ENCODE data around the gene RNF223.
"Not testable (repeated sequence)": the region's sequence is repeated elsewhere in the genome, so short reads cannot be mapped to it uniquely, and the experiment has no call there.

The RNF223 gene

GRCh38 chr1:1058088-1058905 lies 15.8 kb downstream of the RNF223 start:
- DNase-seq, result no peak

DNA sequence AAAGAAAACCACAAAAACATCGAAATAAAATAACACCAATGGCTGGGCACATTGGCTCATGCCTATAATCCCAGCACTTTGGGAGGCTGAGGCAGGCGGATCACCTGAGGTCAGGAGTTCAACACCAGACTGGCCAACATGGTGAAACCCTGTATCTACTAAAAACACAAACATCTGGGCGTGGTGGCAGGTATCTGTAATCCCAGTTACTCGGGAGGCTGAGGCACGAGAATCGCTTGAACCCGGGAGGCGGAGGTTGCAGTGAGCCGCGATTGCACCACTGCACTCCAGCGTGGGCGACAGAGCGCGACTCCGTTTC lies 16.4 kb downstream of the RNF223 start:
- not testable (repeated sequence) for DNase-seq

DNA sequence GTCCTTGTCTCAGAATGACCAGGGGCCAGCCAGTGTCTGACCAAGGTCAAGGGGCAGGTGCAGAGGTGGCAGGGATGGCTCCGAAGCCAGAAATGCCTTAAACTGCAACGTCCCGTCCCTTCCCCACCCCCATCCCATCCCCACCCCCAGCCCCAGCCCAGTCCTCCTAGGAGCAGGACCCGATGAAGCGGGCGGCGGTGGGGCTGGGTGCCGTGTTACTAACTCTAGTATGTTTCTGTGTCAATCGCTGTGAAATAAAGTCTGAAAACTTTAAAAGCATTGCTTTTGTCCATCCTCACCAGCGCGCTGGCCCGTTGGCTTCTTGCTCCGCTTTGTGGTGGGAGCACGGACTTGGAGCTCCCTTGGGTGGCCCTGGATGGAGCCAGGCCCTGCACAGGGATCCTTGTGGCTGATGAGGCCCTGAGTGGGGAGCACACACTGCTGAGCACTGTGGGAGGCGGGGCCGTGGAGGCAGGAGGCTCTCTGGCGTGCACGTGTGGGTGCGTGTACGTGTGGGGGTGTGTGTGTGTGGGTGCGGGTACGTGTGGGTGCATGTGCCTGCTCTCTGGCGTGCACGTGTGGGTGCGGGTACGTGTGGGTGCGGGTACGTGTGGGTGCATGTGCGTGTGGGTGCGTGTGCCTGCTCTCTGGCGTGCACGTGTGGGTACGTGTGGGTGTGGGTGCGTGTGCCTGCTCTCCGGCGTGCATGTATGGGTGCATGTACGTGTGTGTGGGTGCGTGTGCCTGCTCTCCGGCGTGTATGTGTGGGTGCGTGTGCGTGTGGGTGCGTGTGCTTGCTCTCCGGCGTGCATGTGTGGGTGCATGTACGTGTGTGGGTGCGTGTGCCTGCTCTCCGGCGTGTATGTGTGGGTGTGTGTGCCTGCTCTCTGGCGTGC lies 18.0 kb downstream of the RNF223 start:
- DNase-seq, result no peak

GRCh38 chr1:1054971-1055370 lies 19.1 kb downstream of the RNF223 start:
- DNase-seq, result no peak

DNA sequence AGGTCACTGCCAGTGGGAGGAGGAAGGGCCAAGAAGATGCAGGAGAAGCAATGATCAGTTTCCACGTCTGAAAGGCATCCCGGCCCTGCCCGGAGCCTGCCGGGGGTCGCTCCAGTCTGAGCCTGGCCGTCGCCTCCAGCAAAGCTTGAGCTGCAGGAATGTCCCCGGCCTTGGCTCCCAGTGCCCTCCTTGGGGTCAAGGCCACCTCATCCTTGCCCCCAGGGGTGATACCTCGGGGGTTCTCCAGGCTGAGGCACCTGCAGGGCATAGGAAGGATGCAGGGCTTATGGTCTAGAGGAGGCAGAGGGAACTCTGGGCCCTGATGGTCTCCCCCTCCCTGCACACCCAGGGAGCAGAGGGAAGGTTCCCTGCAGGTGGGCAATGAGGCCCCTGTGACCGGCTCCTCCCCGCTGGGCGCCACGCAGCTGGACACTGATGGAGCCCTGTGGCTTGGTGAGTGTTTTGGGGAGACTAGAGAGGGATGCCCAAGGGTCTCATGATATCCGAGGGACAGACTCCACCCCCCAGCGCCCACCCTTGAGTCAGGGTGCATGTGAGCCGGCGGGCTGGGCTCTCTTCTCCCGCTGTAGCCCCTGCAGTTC lies 19.9 kb downstream of the RNF223 start:
- DNase-seq, result no peak

GRCh38 chr1:1053682-1054081 lies 20.4 kb downstream of the RNF223 start:
- DNase-seq, result no peak

GRCh38 chr1:1053022-1053421 lies 21.1 kb downstream of the RNF223 start:
- no peak for DNase-seq

DNA sequence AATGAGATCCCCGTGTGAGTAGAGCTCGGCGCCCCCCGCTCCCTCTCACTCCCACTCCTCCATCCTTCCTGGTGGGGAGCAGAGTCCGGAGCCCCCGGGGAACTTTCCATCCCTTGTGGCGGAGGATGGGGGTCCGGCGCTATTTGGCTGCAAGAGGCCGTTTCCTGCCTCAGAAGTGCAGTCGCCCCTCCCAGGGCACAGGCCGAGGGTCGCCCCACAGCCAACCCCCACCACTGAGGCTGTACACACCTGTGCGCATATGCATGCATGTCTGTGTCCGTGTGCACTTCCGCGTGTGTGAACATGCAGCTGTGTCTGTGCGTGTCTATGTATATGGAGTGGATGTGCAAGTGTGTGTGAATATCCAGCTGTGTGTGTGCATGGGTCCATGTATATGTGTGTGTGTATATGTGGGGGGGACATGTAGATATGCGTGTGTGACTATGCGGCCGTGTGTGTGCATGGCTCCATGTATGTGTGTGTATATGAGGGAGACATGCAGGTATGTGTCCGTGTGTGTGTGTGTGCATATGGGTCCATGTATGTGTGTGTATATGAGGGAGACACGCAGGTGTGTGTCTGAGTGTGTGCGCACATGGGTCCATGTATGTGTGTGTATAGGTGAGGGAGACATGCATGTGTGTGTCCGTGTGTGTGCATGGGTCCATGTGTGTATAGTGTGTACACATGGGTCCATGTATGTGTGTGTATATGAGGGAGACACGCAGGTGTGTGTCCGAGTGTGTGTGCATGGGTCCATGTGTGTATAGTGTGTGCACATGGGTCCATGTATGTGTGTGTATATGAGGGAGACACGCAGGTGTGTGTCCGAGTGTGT lies 21.9 kb downstream of the RNF223 start:
- no peak for DNase-seq

GRCh38 chr1:1051127-1051810 lies 22.8 kb downstream of the RNF223 start:
- no peak for DNase-seq

- no peak for DNase-seq
Measured at GRCh38 chr1:1050577-1051052, 23.5 kb downstream of the RNF223 start.

- no peak for DNase-seq
Measured at GRCh38 chr1:1049318-1050165, 24.6 kb downstream of the RNF223 start.

- no peak for DNase-seq
Measured at GRCh38 chr1:1048765-1049164, 25.3 kb downstream of the RNF223 start.

DNA sequence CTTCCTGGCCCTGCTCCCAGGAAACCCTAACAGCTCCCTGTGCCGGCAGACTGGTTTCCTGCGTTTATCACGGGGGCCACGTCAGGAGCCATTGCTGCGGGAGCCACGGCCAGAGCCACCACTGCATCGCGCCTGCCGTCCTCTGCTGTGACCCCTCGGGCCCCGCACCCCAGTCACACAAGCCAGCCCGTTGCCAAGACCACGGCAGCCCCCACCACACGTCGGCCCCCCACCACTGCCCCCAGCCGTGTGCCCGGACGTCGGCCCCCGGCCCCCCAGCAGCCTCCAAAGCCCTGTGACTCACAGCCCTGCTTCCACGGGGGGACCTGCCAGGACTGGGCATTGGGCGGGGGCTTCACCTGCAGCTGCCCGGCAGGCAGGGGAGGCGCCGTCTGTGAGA lies 26.1 kb downstream of the RNF223 start:
- no peak for DNase-seq

- no peak for DNase-seq
Measured at GRCh38 chr1:1047407-1047806, 26.7 kb downstream of the RNF223 start.

DNA sequence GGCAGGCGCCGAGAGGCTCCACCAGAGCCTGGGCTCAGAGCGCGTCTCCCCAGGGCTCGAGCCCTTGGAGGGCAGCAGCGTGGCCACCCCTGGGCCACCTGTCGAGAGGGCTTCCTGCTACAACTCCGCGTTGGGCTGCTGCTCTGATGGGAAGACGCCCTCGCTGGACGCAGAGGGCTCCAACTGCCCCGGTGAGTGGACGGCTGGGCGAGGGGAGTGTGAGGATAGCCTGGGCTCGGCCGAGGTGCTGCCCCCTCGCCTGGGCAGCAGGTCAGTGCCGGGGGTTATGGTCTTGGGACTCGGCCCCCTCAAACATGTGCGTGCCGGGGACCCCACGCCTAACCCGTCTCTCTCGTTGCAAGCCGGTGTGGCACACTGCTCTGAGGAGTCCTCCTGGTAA lies 27.3 kb downstream of the RNF223 start:
- DNase-seq, result no peak

GRCh38 chr1:1046243-1046642 lies 27.9 kb downstream of the RNF223 start:
- DNase-seq, result no peak

DNA sequence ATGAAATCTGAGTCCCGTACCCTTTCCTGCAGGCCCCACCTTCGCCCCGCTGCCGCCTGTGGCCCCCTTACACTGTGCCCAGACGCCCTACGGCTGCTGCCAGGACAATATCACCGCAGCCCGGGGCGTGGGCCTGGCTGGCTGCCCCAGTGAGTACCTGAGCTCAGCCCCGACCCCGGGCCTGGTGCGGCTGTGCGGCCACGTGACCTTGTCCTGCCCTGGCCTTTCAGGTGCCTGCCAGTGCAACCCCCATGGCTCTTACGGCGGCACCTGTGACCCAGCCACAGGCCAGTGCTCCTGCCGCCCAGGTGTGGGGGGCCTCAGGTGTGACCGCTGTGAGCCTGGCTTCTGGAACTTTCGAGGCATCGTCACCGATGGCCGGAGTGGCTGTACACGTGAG lies 29.0 kb downstream of the RNF223 start:
- DNase-seq, result no peak

- DNase-seq, result no peak
Measured at GRCh38 chr1:1044455-1045078, 29.5 kb downstream of the RNF223 start.

DNA sequence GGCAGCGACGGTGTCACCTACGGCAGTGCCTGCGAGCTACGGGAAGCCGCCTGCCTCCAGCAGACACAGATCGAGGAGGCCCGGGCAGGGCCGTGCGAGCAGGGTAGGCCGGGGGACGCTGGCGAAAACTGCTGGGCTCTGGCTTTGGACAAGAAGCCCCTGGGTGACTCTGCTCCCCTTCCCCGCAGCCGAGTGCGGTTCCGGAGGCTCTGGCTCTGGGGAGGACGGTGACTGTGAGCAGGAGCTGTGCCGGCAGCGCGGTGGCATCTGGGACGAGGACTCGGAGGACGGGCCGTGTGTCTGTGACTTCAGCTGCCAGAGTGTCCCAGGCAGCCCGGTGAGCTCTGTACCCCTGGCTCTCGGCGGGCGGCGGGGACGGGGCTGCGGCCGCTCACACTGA lies 30.2 kb downstream of the RNF223 start:
- no peak for DNase-seq

DNA sequence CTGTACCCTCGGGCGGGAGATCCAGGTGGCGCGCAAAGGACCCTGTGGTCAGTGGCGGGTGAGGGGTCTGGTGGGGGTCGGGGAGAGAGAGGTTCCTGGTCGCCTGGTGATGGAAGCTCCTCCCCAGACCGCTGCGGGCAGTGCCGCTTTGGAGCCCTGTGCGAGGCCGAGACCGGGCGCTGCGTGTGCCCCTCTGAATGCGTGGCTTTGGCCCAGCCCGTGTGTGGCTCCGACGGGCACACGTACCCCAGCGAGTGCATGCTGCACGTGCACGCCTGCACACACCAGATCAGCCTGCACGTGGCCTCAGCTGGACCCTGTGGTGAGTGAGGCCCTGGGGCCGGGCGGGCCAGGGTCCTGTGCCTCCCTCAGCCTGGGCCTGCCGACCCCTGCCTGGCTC lies 30.7 kb downstream of the RNF223 start:
- no peak for DNase-seq

DNA sequence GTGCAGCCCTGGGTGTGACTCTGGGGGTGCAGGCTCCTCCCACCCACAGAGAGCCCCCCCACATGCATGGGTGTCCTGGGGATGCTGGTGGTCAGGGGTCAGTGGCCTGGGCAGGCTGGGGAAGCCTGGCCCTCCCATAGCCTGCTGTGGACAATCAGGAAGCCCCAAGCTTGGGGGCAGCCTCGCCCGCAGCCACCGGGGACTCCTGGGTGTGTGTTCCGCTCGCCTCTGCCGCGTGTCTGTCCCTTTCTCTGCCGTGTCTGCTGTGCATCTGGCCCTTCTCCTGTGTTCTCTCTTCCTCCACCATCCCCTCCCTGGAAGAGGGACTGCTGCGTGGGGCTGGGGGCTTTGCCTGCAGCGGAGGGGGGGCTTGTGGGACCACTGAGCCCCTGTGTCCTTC lies 31.3 kb downstream of the RNF223 start:
- DNase-seq, result no peak

Data from KG1 (cell line).